Omental fat pad (tissue), 4 donors: ENCODE data around the gene MYOM3. TPM values are rescaled to one million over a fixed set of nuclear protein-coding genes. Genes with fewer than 3 reads are reported as not detected.
A peak's percentile ranks its signal among the peaks of the same experiment; 100 is the strongest.

Experiments used
- ATAC-seq: fragments of 150-250 bp; one replicate; pipeline ENCODE4 v1.9.1; 2016; ENCODE audit warnings: mild to moderate bottlenecking, moderate library complexity; ENCODE audit not compliant: low FRiP score
- DNase-seq: peaks from one replicate; pipeline ENCODE4 v3.0.0-alpha.2; 2019; ENCODE audit warnings: low spot score
- CTCF ChIP-seq, 3 donors: fragments of 450-650 bp; IDR thresholded peaks; one replicate each; pipeline ENCODE4 v1.5.1; 2016 to 2017; ENCODE audit warnings: antibody characterized with exemption in 3 of 3, mild to moderate bottlenecking in 3 of 3, moderate library complexity in 2 of 3
- total RNA-seq, 4 donors: library from RNA; depleted of rRNA; stranded (reverse); fragments of >200 nt; gene quantifications; one replicate each; pipeline ENCODE4 v1.1.0, GENCODE V29; 2016

Gene MYOM3
- total RNA-seq, 4 donors from 2014 or later = 0.13 to 0.79 (median 0.32) TPM

- DNase-seq = no peak
- no peak for TF ChIP-seq CTCF (IDR thresholded peaks at IDR 0.05)
- ATAC-seq = no peak
Measured at GRCh38 chr1:24147194-24147593, 35.3 kb upstream of the MYOM3 start.

GRCh38 chr1:24142546-24143534, 30.9 kb upstream of the MYOM3 start, which contains the start of gene IL22RA1:
Gene IL22RA1, minus strand, starts transcription at chr1:24143140. Its CDS starts 58 bp downstream, at chr1:24143082.
- DNase-seq (no peak), ATAC-seq (peak; percentile 53)

GRCh38 chr1:24141311-24141997, 29.5 kb upstream of the MYOM3 start:
- ATAC-seq (no peak), DNase-seq (no peak)
- TF ChIP-seq CTCF (IDR thresholded peaks at IDR 0.05) = no peak

More at GRCh38 chr1:24142546-24143534, 30.9 kb upstream of the MYOM3 start, which contains the start of gene IL22RA1:
- no peak for TF ChIP-seq CTCF (IDR thresholded peaks at IDR 0.05)

- no peak for ATAC-seq
- TF ChIP-seq CTCF (IDR thresholded peaks at IDR 0.05) = no peak
- DNase-seq = no peak
Measured at GRCh38 chr1:24140741-24141181, 28.8 kb upstream of the MYOM3 start.

GRCh38 chr1:24139841-24140425, 28.0 kb upstream of the MYOM3 start:
- DNase-seq (no peak), ATAC-seq (no peak)
- TF ChIP-seq CTCF (IDR thresholded peaks at IDR 0.05) = no peak

GRCh38 chr1:24139222-24139489, 27.2 kb upstream of the MYOM3 start:
- TF ChIP-seq CTCF (IDR thresholded peaks at IDR 0.05) = no peak
- ATAC-seq = no peak
- no peak for DNase-seq
